Left colon (tissue), 2 donors: ENCODE measurements around the gene PLA2G2D. TPM values are rescaled to one million over a fixed set of nuclear protein-coding genes. Genes with fewer than 3 reads are reported as not detected.

Source experiments
- ATAC-seq: fragments of 200-7000 bp; cut with Tn5 transposase; one replicate; pipeline ENCODE4 v1.9.1; 2020; ENCODE audit warnings: mild to moderate bottlenecking, moderate library complexity
- DNase-seq, 2 donors: peaks; one replicate each; pipeline ENCODE4 v3.0.0-alpha.2; 2020
- intact Hi-C, 2 donors: fragments of 100-400 bp; cut with DNase I in 1 of 2; cut with micrococcal nuclease in 1 of 2; formaldehyde crosslinking; loops; one replicate each; pipeline versions ENCODE4 v1.11.2 to v1.14.0; 2022; cut with DNase I, micrococcal nuclease
- total RNA-seq, 2 donors: library from RNA; stranded (reverse); fragmentation: NEBNext Ultra II Directional; extraction: Animal tissue kit (Norgen Biotek cat#: 25700); gene quantifications; one replicate each; pipeline ENCODE4 v1.2.1, GENCODE V29; 2021
- donor health status: DM: no; HTN: no; CAD: no.
- donor health status: DM: yes; HTN: yes; CAD: no.

PLA2G2D gene
- total RNA-seq, 2 donors from 2014 or later = 0.31 TPM; not detected in 1

DNA sequence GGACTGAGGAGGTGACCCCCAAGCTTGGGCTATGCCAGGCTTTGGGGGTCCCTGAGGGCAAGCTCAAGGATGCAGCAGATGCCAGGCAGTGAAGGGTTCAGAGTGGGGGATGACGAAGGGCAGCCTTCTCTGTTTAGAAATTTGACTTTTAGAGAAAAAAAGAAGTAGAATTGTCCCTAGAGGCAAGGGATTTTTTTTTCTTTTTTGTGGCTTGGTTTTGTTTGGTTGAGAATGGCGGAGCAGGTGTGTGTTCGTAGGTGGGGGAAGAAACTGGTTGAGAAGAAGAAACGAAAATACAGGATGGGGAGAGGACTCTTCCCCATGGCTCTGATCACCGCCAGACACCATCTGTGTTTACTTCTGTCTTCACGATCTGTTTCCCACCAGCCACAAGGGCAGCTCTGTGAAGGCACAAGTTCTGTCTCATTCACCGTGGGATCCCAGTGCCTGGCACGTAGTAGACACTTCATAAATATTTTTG is 41.1 kb downstream of the PLA2G2D start:
- no peak for ATAC-seq
- intact Hi-C loops = no loop called here
- DNase-seq = no peak

DNA sequence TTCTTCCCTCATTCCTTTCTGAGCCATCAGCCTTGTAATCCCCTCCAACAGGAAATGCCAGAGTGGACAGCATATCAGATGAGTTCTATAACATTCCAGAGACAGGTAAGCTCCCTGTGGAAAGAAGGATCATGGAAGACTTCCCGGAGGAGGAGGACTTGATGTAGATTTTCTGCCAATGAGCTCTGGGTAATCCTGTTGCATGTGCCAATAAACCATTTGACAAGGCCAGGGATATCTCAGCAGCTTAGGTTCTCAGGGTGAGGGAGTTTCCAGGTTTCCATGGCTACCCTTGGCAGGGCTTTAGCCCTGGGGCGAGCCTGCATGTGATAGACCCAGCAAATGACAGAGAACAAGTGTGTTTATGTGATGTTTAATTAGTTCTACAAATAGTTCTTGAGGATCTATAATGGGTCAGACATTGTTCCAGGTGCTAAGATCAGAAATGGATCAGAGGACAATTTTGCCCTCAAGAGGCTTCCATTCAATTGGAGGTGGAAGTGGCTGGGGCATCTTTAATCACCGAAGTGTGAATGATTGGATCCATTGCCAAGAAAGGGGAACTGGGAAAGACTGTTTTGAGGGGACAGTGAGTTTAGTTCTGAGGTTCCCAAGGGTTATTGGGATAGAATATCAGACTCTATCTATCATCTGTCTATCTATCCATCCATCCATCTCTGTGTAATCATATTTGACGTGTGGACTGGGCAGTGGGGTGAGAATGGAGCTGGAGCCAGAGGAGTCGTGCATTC is 42.5 kb downstream of the PLA2G2D start:
- DNase-seq (no peak), ATAC-seq (no peak)
- intact Hi-C loops = no loop called here

DNA sequence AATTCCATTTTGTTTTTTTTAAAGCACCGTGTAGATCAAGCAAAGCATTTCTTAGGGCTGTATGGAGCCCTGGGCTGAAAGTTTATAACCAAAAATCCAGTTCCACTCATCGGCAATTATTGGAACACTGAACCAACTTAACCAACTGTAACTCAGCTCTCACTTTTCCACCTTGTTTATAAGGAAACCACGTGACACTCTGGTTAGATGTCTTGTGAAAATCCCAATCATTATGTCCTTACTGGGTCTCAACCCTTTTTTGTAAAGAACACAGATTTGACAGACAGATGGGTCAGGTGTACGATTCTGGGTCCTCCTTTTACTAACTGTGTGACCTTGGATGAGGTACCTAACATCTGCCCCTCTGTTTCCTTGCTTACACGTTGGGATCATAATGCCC is 43.1 kb downstream of the PLA2G2D start:
- intact Hi-C loops = no loop called here

DNA sequence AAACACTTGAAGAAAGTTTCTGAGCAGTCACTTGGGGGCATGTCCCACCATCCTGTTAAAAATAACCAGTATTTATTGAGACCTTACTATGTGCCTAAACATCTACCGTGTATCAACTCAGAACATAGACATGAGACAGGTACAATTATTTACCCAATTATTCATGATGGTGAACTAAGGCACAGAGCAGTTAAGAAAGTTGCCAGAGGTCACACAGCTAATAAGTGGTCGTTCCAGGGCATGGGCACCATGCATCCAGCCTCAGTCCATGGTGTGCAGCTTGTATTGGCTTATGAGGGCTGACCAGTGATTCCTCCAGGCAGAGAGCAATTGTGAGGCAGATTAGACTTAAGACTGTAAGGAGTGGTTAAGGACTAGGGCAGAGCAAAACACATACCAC is 44.0 kb downstream of the PLA2G2D start:
- ATAC-seq = no peak
- intact Hi-C loops = no loop called here
- DNase-seq = no peak

More for the DNA sequence above, 43.1 kb downstream of the PLA2G2D start:
- DNase-seq (no peak), ATAC-seq (no peak)

DNA sequence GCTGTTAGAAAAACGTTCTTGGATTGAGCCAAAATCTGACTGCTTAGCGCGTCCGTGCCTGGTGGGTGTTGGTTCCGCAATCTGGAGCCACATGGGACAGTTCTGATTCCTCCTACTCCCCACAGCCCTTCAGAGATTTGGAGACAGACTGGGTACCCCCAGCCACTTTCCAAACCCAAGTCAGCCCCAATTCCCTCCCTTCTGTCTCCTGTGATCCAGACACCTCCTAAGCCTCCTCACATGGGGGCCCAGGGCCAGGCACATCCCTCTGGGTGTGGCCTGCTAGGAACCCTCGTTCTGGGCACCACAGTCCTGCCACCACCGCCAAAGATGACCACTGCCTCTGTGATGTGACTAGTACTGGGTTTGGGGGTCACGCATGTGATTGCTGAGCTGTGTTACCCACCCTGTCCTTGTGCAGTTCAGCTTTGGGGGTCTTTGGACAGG is 44.6 kb downstream of the PLA2G2D start:
- ATAC-seq = no peak
- DNase-seq = no peak
- intact Hi-C loops = no loop called here

DNA sequence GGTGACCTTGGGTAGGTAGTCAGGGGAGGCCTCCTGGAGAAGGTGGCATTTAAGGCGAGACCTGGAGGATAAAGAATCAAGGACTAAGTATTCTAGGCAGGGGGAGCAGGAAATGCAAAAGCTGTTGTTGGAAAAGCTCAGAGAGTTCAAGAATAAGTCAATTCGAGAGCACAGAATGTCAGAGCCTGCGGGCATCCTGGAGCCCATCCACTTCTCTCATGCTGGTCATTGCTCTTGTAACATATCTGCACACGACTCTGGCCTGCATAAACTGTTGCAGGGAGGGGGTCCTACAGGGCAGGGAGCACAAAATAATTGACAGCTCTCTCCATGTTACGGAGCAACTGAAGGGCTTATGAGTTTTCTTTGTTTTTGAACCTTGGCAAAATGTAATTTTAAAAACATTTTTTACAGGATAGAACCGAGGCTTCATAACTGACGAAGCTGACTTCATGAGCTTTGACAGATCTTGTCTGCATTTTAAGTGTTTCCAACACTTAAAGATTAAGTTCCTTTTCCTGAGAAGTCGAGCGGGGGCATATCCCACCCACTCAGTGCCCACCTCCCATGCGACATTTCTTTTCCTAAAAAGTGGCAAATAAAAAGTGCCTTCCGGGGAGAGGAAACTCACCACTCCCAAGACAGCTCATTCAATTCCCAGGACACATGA is 45.1 kb downstream of the PLA2G2D start:
- ATAC-seq = no peak
- DNase-seq = no peak
- intact Hi-C loops = no loop called here

DNA sequence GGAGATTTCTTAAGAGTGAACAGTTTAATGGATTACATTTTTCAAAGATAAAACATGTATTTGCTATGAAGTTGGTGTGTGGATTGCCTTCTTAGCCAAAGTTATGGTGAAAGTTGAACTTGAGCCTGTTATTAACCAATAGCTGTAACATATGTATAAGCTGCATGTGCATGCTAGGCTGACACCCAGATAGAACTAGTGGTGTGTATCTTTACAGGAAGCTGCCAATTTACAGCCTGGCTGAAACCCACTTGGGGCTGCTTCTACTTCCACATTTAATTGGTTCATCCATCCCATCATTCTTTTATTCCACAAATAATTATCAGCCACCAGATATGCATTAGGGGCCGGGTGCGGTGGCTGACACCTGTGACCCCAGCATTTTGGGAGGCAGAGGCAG is 46.1 kb downstream of the PLA2G2D start:
- DNase-seq = no peak
- no peak for ATAC-seq
- intact Hi-C loops = no loop called here

DNA sequence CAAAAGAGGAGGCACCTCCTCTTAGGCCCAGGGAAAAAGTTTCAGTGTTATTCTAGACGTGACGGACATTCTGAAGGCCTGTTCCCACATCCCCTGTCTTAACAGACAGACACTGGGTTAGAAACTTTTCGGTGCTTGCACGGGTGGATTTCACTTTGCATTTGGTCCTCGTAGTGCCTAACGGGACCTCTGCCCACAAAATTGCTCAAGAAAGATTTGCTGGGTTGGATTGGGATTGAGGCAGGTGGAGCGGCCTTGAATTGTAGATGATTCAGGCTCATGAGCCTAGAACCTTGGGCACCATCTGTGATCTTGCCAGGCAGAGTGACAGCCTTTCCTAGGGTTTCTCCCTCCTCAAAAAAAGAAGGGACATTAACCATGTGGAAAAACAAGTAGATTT is 46.6 kb downstream of the PLA2G2D start:
- intact Hi-C loops = no loop called here
- no peak for ATAC-seq
- no peak for DNase-seq

DNA sequence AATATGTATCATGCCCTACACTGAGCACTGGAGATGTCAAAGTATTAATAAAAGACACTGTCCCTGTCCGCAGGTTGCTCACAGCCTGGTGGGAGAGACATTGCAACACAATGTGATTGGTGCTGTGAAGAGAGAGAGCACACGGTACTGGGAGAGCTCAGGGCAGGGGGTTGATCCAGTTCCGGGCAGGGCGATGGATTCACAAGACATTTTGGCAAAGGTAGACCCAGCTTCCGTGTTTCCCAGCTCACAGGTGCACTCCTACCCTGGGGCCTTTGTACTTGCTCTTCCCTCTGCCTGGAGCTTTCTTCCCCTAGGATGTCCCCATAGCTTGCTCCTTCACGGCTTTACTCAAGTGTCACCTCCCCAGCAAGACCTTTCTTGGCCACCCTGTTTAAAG is 47.9 kb downstream of the PLA2G2D start:
- ATAC-seq = no peak
- DNase-seq = no peak
- intact Hi-C loops = no loop called here

DNA sequence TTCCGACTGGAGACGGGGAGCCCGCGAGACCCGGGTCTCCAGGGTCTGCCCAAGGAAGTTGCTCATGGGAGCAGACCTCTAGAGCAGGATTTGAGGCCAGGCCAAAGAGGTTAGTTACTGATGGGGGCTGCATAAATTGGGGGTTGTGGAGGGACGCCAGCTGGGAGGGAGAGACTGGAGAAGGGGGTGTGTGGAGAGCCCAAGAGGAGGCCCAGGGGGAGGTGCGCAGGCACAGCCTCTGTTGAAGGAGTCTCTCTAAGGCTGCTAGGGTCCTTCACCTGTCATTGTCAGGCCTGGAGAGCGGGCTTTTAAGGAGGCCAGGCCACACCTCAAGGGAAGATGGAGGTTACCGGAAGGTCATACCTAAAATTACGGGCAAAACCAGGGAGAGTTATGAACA is 49.0 kb downstream of the PLA2G2D start:
- ATAC-seq = no peak
- no peak for DNase-seq

DNA sequence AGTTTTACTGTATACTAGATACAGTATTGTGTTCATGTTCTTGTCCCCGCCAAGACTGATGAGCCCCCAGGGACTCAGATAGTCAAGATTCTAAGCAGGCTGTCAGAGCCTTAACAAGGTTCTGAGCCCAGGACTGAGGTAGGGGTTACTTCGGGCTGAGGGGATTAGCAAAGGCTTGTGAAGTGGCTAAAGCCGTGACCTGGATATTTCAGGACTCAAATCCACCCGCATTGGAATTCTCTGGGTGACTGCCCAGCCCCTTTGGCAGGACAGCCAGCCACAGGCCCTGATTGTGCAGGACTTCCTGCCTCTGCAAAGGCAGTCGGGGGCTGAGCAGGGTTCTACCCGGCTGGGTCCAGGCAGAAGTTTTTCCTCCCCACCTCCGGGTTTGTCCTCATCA is 49.5 kb downstream of the PLA2G2D start, which contains the start of gene PLA2G5:
Gene PLA2G5 (plus strand): TSS at position 321 of the 400 bp plus-strand sequence. CDS start 14,637 bp downstream, outside the sequence.
- DNase-seq = peak; percentile 30 to 44
- intact Hi-C loops = no loop called here
- no peak for ATAC-seq

More for the DNA sequence above, 49.0 kb downstream of the PLA2G2D start:
- intact Hi-C loops = no loop called here

DNA sequence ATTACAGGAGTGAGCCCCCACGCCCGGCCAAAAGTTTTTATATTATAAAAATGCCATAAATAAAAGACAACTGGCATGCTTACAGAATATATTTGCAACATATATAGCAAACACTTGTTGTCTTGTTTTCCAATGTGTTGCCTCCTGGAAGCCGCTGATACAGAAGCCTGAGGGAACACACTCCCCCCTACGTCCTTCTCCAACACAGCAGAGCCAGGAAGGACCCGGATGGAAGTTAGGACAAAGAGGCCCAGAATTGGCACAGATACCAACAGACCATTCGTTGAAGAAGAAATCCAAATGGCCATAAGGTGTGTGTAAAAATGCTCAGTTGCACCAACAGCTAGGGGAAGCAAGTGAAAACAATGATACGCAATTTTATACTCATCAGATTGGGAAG is 50.6 kb downstream of the PLA2G2D start:
- DNase-seq (no peak), ATAC-seq (no peak)
- intact Hi-C loops = no loop called here

DNA sequence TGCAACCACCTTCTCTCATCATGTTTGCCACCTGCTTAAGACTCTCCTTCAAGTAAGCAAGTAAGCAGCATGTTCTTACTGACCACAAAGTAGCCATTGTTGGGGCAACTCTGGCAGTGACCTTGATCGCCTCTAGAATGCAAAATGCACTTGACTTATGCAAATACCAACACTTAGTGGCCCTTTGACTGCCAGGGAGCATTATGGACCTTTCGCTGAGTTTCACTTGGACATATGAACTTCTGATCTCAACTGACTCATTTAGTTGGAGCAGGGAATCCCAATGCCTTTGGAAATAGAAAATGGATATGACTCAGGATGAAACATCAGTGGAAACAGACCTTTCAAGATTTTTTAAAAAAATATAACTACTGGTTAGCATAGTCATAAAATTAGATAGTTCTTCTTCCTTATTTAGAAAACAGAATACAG is 55.5 kb downstream of the PLA2G2D start:
- intact Hi-C loops = no loop called here
- no peak for ATAC-seq
- DNase-seq = no peak

Other genes with a start within 250 kb of the PLA2G2D start
- 10 to 100 TPM in 1 of 2 donors, 1 to 10 TPM in 1; 9.6 to 11.1 TPM for gene OTUD3, start 237.1 kb downstream of the PLA2G2D start, total RNA-seq
- gene PLA2G2E, start 195.9 kb downstream of the PLA2G2D start, total RNA-seq = not detected
- 100 to 1,000 TPM in 1 of 2 donors, 10 to 100 TPM in 1; 83.9 to 795 TPM for gene PLA2G2A, start 139.9 kb downstream of the PLA2G2D start, total RNA-seq
- gene PLA2G5, start 49.3 kb downstream of the PLA2G2D start, total RNA-seq = 1 to 10 TPM in 1 of 2 donors, under 1 TPM in 1; 0.58 to 1.8 TPM
- under 1 TPM in 1 of 2 donors, not detected in 1; 0.11 TPM for gene PLA2G2F, start 19.8 kb upstream of the PLA2G2D start, total RNA-seq
- gene UBXN10, start 66.6 kb upstream of the PLA2G2D start, total RNA-seq = 1 to 10 TPM; 4.2 to 4.3 TPM
- under 1 TPM in 1 of 2 donors, not detected in 1; 0.28 TPM for gene PLA2G2C, start 67.0 kb upstream of the PLA2G2D start, total RNA-seq
- 1 to 10 TPM in 1 of 2 donors, under 1 TPM in 1; 0.28 to 1.5 TPM for gene VWA5B1, start 171.3 kb upstream of the PLA2G2D start, total RNA-seq